ENCODE results near the gene ZBTB7B.

DNA sequence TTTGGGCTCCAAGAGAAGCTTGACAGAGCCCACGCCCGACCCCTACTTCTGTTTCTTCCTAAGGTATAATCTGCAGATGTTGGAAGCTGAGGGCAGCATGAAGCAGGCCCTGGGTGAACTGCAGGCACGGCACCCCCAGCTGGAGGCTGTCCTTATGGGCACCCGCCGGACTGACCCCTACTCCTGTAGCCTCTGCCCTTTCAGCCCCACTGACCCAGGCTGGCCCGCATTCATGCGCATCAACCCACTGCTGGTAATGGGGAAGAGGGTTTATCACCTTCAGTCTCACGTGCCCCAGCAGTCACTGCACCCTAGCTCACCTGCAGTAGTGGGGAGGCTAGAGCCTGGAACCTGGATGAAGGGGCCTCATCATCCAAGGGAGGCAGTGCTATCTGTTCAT lies 12.3 kb upstream of the ZBTB7B start:
- TF ChIP-seq FOXP2 (optimal IDR thresholded peaks at IDR 0.05; ENCODE audit: borderline replicate concordance, extremely low read depth, extremely low read length, insufficient read depth) (no peak), SIN3A (IDR thresholded peaks at IDR 0.05; ENCODE audit: borderline replicate concordance, insufficient read depth, low read length) (no peak)
- TF ChIP-seq, protein P1, sequence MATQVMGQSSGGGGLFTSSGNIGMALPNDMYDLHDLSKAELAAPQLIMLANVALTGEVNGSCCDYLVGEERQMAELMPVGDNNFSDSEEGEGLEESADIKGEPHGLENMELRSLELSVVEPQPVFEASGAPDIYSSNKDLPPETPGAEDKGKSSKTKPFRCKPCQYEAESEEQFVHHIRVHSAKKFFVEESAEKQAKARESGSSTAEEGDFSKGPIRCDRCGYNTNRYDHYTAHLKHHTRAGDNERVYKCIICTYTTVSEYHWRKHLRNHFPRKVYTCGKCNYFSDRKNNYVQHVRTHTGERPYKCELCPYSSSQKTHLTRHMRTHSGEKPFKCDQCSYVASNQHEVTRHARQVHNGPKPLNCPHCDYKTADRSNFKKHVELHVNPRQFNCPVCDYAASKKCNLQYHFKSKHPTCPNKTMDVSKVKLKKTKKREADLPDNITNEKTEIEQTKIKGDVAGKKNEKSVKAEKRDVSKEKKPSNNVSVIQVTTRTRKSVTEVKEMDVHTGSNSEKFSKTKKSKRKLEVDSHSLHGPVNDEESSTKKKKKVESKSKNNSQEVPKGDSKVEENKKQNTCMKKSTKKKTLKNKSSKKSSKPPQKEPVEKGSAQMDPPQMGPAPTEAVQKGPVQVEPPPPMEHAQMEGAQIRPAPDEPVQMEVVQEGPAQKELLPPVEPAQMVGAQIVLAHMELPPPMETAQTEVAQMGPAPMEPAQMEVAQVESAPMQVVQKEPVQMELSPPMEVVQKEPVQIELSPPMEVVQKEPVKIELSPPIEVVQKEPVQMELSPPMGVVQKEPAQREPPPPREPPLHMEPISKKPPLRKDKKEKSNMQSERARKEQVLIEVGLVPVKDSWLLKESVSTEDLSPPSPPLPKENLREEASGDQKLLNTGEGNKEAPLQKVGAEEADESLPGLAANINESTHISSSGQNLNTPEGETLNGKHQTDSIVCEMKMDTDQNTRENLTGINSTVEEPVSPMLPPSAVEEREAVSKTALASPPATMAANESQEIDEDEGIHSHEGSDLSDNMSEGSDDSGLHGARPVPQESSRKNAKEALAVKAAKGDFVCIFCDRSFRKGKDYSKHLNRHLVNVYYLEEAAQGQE (IDR thresholded peaks at IDR 0.05; ENCODE audit: insufficient read depth in 1 of 2, low read depth in 2 of 2, low read length in 2 of 2) = no peak
